ENCODE results near the gene FAM83F.
A peak's percentile ranks its signal among the peaks of the same experiment; 100 is the strongest.
"Not testable (repeated sequence)": the region's sequence is repeated elsewhere in the genome, so short reads cannot be mapped to it uniquely, and the experiment has no call there.

The FAM83F gene

GRCh38 chr22:39992894-39993293 lies 1.9 kb upstream of the FAM83F start:
- DNase-seq (ENCODE audit: low read depth in 2 of 2): not testable (repeated sequence)

GRCh38 chr22:39994041-39994565 lies 651 bp upstream of the FAM83F start:
- DNase-seq (ENCODE audit: low read depth in 2 of 2): peak; percentile 17 to 26

- DNase-seq (ENCODE audit: low read depth in 2 of 2): no peak
Observed at GRCh38 chr22:39995393-39996252, 869 bp downstream of the FAM83F start.

GRCh38 chr22:39996732-39997131 lies 2.0 kb downstream of the FAM83F start:
- DNase-seq (ENCODE audit: low read depth in 2 of 2): no peak

GRCh38 chr22:39997421-39997820 lies 2.7 kb downstream of the FAM83F start:
- DNase-seq (ENCODE audit: low read depth in 2 of 2): no peak

GRCh38 chr22:39997939-39998726 lies 3.4 kb downstream of the FAM83F start:
- DNase-seq (ENCODE audit: low read depth in 2 of 2): no peak

- no peak for DNase-seq (ENCODE audit: low read depth in 2 of 2)
Observed at GRCh38 chr22:39999144-39999757, 4.5 kb downstream of the FAM83F start.

GRCh38 chr22:40000171-40000570 lies 5.4 kb downstream of the FAM83F start:
- no peak for DNase-seq (ENCODE audit: low read depth in 2 of 2)

- DNase-seq (ENCODE audit: low read depth in 2 of 2): no peak
Observed at GRCh38 chr22:40001106-40001505, 6.4 kb downstream of the FAM83F start.

- DNase-seq (ENCODE audit: low read depth in 2 of 2): no peak
Observed at GRCh38 chr22:40001800-40002577, 7.2 kb downstream of the FAM83F start.

- no peak for DNase-seq (ENCODE audit: low read depth in 2 of 2)
Observed at GRCh38 chr22:40002935-40003715, 8.4 kb downstream of the FAM83F start.

GRCh38 chr22:40004836-40005235 lies 10.1 kb downstream of the FAM83F start:
- DNase-seq (ENCODE audit: low read depth in 2 of 2): no peak

- no peak for DNase-seq (ENCODE audit: low read depth in 2 of 2)
Observed at GRCh38 chr22:40006641-40007040, 11.9 kb downstream of the FAM83F start.

GRCh38 chr22:40007853-40008710 lies 13.3 kb downstream of the FAM83F start:
- DNase-seq (ENCODE audit: low read depth in 2 of 2): no peak

- no peak for DNase-seq (ENCODE audit: low read depth in 2 of 2)
Observed at GRCh38 chr22:40008726-40009291, 14.1 kb downstream of the FAM83F start.

GRCh38 chr22:40009292-40009774 lies 14.6 kb downstream of the FAM83F start:
- DNase-seq (ENCODE audit: low read depth in 2 of 2): no peak

- no peak for DNase-seq (ENCODE audit: low read depth in 2 of 2)
Observed at GRCh38 chr22:40009951-40010671, 15.4 kb downstream of the FAM83F start.

GRCh38 chr22:40010746-40011145 lies 16.0 kb downstream of the FAM83F start:
- DNase-seq (ENCODE audit: low read depth in 2 of 2): no peak

All from fibroblast of skin of left biceps (primary cell).